ENCODE measurements around the gene PPP2R5E. TPM values are rescaled to one million over a fixed set of nuclear protein-coding genes. Genes with fewer than 3 reads are reported as not detected.
A peak's percentile ranks its signal among the peaks of the same experiment; 100 is the strongest.
"Not testable (repeated sequence)": the region's sequence is repeated elsewhere in the genome, so short reads cannot be mapped to it uniquely, and the experiment has no call there.

Gene PPP2R5E
- 20.7 and 24.8 TPM in 2 replicates for total RNA-seq (2014; rRNA removed; shearing (Covaris generic))

DNA sequence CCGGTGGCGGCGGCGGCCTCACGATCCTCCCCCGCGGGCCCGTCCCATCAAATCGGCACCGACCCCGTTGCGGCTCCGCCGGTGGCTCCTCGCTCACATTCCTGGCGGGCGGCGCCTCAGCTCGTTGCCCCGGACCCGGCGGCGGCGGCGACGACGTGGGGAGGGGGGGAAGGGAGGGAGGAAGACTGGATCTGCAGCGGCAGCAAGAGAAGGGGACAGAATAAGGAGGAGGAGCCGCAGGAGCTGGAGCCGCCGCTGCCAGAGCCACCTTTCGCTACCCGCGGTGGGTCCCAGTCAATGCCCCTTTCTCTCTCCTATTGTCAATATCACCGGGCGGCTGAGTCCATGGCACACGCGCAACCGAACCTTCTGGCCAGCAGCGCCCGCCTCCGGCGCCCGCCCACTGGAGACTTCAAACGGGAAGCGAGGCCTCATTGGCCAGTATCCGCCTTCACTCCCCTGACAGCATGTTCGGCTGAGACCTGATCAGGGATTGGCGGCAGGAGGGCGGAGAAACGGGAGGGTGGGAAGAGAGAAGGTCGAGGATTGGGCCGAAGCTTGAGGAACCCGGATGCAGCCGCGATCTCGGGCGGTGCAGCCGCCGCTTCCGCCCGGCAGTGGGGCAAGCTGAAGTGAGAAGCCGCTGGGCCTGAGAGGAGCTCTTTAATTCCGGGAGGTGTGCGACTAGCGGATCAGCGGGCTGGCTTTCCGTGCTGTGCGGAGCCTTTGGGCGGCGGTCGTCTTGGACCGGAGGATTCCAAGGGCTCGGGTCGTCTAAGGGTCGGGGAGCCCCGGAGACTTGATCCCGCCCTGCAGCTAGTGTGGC lies at the start of gene PPP2R5E:
TSS of gene PPP2R5E (minus strand) at position 378 of the 826 bp plus-strand sequence. CDS start 3,692 bp downstream, outside the sequence.
- DNase-seq (ENCODE audit: low spot score), result peak; percentile 99
- in situ Hi-C loops (cut with HindIII; ENCODE audit: low sequenced_read_pairs), result no loop called here

GRCh38 chr14:63583046-63583445 lies 39.9 kb upstream of the PPP2R5E start:
- in situ Hi-C loops (cut with HindIII; ENCODE audit: low sequenced_read_pairs); DNase-seq (ENCODE audit: low spot score): not testable (repeated sequence)

DNA sequence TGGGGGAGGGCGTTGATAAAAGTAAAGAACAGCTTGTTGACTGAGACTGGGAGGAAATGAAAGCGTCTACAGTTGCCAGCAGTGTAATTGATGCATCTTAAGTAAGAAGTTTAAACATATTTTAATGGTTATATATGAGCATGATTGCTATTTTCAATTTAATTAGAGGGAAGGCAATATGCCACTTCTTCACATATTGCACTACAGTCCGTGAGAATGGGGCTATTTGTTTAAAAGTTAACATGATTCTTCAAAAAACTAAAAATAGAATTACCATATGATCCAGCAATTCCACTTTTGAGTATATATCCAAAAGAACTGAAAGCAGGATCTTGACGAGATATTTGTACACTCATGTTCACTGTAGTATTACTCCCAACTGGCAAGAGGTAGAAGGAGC lies 38.3 kb upstream of the PPP2R5E start:
- in situ Hi-C loops (cut with HindIII; ENCODE audit: low sequenced_read_pairs), result no loop called here
- DNase-seq (ENCODE audit: low spot score), result no peak

DNA sequence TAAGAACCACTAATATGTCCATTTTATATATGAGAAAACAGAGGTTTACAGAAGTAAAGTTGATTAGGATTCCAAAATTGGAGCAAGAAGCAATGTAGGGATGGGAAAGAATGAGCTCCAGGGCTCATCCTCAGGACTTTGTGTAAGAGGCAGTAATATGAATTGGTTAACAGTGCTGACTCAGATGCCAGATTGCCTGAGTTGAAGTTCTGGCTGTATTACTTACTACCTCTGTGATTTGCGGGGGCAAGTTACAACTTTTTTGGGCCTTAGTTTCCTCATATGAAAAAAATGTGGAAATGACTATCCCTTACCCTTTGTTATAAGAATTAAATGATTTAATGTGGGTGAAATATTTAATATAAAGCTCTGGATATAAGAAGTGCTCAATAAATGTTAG lies 35.1 kb upstream of the PPP2R5E start:
- no peak for DNase-seq (ENCODE audit: low spot score)
- in situ Hi-C loops (cut with HindIII; ENCODE audit: low sequenced_read_pairs), result no loop called here

- in situ Hi-C loops (cut with HindIII; ENCODE audit: low sequenced_read_pairs), result no loop called here
Measured at GRCh38 chr14:63573581-63573980, 30.4 kb upstream of the PPP2R5E start.

GRCh38 chr14:63565448-63565847 lies 22.3 kb upstream of the PPP2R5E start:
- no peak for DNase-seq (ENCODE audit: low spot score)
- in situ Hi-C loops (cut with HindIII; ENCODE audit: low sequenced_read_pairs), result no loop called here

More at GRCh38 chr14:63573581-63573980, 30.4 kb upstream of the PPP2R5E start:
- no peak for DNase-seq (ENCODE audit: low spot score)

DNA sequence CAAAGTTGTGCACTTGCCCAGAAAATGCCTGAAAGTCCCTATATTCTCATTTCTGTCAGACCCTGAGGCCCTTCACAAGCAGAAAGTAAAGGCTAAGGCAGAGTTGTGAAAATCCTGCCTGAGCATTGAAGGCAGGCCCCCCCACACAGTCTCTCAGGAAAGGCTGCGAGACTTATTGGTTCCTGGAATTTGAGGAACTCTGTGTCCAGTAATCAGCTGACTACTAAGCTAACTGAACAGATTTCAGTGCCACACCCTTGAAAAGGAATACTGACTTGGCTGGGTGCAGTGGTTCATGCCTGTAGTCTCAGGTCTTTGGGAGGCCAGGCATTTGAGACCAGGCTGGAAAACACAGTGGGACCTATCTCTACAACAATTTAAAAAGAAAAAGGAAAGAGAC lies 21.1 kb upstream of the PPP2R5E start:
- no peak for DNase-seq (ENCODE audit: low spot score)
- in situ Hi-C loops (cut with HindIII; ENCODE audit: low sequenced_read_pairs), result no loop called here

DNA sequence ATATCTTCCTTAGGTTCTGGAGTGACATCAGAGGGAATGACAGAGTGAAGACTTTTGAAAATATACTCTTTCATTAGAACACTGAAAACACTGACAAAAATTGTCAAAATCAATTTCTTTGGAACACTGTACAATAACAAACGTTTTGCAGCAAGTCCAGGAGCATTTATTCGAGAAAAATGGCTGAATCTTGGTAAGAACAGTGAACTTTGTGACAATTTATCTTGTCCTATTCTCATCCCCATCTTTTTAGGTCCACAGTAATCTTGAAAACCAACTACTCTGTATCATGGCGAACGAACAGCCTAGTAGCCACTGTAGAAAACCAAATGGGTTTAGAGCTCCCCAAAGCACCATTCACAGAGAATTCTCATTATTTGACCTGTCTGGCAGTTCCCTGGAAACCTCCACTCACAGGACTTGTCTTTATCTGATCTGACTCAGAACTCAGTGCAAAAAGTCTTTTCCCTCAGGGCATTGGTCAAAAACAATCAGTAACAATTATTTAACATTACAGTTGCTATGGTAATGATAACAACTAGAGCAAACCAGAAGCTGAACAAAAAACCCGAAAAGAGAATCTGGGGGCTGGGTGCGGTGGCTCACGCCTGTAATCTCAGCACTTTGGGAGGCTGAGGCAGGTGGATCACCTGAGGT lies 20.3 kb upstream of the PPP2R5E start:
- DNase-seq (ENCODE audit: low spot score), result no peak
- in situ Hi-C loops (cut with HindIII; ENCODE audit: low sequenced_read_pairs), result no loop called here

DNA sequence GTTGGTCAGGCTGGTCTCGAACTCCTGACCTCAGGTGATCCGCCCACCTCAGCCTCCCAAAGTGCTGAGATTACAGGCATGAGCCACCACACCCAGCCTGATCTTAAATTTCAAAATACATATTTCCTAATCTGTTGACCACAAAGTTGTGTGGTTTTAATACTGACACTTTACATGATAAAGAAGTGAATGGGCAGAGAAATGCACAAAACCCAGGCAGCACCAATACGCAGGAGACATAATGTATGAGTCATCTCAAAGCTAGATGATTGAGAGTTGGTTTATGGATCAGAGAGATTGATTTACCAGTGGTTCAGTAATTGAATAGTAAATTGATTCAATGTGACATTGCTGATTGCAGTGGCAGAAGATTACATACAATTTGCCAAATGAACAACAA lies 19.2 kb upstream of the PPP2R5E start:
- DNase-seq (ENCODE audit: low spot score), result no peak
- in situ Hi-C loops (cut with HindIII; ENCODE audit: low sequenced_read_pairs), result no loop called here

GRCh38 chr14:63555572-63555971 lies 12.4 kb upstream of the PPP2R5E start:
- no peak for DNase-seq (ENCODE audit: low spot score)
- in situ Hi-C loops (cut with HindIII; ENCODE audit: low sequenced_read_pairs), result no loop called here

- in situ Hi-C loops (cut with HindIII; ENCODE audit: low sequenced_read_pairs), result no loop called here
- DNase-seq (ENCODE audit: low spot score), result no peak
Measured at GRCh38 chr14:63551332-63551731, 8.2 kb upstream of the PPP2R5E start.

GRCh38 chr14:63547798-63548335 lies 4.7 kb upstream of the PPP2R5E start:
- DNase-seq (ENCODE audit: low spot score), result no peak
- in situ Hi-C loops (cut with HindIII; ENCODE audit: low sequenced_read_pairs), result no loop called here

GRCh38 chr14:63545431-63545830 lies 2.3 kb upstream of the PPP2R5E start:
- DNase-seq (ENCODE audit: low spot score), result no peak
- in situ Hi-C loops (cut with HindIII; ENCODE audit: low sequenced_read_pairs), result no loop called here

DNA sequence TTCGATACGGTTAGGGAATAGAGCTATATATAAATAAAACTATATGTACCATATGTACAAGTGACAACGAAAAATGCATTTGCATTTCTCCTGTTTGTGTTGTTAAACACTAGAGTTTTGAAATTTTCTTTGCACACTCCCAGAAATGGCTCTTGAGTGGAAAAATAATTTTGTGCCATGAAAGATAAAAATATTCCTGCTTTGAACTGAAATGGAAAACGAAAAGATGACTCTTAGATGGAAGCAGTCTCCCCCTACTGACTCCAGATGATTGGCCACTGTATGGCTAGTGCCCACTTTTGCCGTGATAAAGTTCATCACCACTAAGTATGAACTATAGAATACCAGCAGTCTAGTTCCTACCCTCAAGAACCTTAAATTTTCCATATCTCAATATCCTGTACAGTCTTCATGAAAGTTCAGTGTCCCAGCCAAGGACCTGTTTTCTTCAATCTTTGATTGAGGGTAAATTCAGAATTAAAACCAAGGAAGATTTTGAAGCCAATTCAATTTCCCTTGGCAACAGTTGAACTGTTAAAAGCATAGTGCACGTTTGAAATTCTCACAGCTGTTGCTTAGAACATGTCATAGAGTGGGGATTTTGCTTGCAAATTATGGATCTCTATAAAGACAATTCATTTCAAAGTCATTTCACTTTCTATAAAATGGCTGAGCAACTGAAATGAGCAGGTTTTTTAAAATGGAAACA lies 1.6 kb upstream of the PPP2R5E start:
- DNase-seq (ENCODE audit: low spot score), result peak; percentile 47
- in situ Hi-C loops (cut with HindIII; ENCODE audit: low sequenced_read_pairs), result no loop called here

- in situ Hi-C loops (cut with HindIII; ENCODE audit: low sequenced_read_pairs), result no loop called here
- DNase-seq (ENCODE audit: low spot score), result no peak
Measured at GRCh38 chr14:63543826-63544406, 739 bp upstream of the PPP2R5E start.

GRCh38 chr14:63542231-63542999 lies 762 bp downstream of the PPP2R5E start:
- in situ Hi-C loops (cut with HindIII; ENCODE audit: low sequenced_read_pairs), result no loop called here
- DNase-seq (ENCODE audit: low spot score), result peak; percentile 56

GRCh38 chr14:63535918-63536317 lies 7.3 kb downstream of the PPP2R5E start:
- DNase-seq (ENCODE audit: low spot score), result no peak
- in situ Hi-C loops (cut with HindIII; ENCODE audit: low sequenced_read_pairs), result no loop called here

DNA sequence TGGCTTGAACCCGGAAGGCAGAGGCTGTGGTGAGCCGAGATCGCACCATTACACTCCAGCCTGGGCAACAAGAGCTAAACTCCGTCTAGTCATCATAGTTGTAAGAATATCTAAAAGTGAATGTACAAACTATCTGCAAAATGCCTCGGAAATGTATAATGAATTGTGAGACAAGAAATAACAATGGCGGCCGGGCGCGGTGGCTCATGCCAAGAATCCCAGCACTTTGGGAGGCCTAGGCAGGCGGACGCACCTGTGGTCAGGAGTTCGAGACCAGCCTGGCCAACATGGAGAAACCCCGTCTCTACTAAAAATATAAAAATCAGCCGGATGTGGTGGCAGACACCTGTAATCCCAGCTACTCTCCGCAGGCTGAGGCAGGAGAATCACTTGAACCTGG lies 9.7 kb downstream of the PPP2R5E start:
- in situ Hi-C loops (cut with HindIII; ENCODE audit: low sequenced_read_pairs), result no loop called here
- DNase-seq (ENCODE audit: low spot score), result no peak
